ENCODE results near the gene THAP11.

The THAP11 gene

DNA sequence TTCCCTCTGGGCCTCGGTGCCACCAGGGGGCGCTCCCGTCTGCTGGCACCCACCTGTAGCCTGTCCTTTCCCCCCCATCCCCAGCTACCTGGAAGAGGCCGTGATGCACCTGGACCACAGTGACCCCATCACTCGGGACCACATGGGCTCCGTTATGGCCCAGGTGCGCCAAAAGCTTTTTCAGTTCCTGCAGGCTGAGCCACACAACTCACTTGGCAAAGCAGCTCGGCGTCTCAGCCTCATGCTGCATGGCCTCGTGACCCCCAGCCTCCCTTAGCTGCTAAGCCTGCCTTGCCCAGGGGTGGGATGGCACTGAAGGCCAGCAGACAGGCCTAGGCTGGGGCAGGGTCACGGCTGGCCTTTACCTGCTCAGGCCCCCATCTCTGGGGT is 41.7 kb downstream of the THAP11 start:
- peak; percentile 67 for DNase-seq (ENCODE audit: low spot score)

DNA sequence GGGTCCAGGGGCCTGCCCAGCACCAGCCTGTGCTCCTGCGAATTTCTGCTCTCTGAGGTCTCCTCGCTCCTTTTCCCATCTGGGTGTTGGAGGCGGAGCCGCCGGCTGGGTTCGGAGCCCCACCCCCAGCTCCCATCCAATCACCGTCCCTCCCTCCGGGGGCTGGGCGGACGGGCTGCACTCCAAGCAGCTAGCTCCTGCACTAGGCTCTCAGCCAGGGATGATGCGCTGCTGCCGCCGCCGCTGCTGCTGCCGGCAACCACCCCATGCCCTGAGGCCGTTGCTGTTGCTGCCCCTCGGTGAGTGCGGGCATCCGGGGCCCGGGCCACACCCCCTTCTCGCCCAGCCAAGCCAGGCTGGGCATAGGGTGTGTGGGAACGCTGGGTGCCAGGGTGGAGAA is 42.6 kb downstream of the THAP11 start, which contains the start of gene NRN1L:
Gene NRN1L, plus strand, starts transcription at position 202 of the 400 bp plus-strand sequence. Its CDS starts 19 bp downstream, at position 221.
- DNase-seq (ENCODE audit: low spot score): no peak

DNA sequence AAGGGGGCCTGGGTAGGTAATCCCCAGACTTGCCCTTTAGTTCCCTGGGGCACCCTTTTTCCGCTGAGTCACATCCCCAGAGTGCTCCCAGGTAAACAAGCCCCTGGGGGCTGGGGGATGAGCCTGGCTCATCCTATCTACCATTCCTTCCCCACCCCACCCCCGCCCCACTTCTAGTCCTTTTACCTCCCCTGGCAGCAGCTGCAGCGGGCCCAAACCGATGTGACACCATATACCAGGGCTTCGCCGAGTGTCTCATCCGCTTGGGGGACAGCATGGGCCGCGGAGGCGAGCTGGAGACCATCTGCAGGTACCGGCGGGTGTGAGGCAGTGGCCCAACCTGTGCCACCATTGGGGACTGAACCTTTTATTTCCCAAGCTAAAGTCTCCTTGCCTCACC is 43.4 kb downstream of the THAP11 start:
- DNase-seq (ENCODE audit: low spot score): no peak

DNA sequence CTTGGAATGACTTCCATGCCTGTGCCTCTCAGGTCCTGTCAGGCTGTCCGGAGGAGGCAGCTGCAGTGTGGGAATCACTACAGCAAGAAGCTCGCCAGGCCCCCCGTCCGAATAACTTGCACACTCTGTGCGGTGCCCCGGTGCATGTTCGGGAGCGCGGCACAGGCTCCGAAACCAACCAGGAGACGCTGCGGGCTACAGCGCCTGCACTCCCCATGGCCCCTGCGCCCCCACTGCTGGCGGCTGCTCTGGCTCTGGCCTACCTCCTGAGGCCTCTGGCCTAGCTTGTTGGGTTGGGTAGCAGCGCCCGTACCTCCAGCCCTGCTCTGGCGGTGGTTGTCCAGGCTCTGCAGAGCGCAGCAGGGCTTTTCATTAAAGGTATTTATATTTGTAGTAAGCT is 43.9 kb downstream of the THAP11 start:
- no peak for DNase-seq (ENCODE audit: low spot score)

DNA sequence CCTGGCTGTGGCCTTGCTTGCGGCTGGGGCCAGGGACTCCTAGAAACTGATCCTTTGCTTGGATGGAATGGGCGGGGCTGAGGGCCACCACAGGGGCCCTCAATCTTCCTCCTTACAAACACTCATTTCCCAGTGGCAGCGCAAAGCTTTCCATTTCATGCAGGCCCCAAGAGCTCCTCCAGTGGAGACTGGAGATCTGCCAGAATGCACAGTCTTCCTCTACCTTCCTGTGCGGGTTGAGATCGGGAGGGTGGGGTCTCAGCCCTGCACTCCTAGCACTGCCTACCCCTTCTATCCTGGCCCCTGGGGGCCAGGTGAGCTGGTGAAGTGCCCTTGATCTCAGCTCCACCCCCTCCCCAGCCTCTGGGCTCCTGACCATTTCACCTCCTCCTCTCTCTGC is 44.3 kb downstream of the THAP11 start:
- no peak for DNase-seq (ENCODE audit: low spot score)

DNA sequence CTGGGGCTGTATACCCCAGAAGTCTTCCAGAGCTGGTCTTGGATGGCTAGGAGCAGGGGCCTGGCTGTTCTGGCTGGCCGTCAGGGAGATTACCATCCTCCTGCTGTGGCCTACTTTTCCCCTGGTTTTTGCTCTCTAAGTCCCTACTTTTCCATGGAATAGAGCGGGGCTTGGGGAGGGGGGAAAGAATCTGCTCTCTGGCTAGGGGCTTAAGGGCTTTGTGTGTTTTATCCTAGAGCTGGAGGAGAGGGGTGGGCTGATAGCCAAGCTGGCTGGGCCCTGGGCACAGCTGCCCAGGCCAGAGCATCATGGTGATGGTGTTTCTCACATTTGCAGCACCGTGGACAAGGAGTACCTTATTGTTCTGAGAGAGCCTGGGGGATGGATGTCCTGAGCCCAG is 46.2 kb downstream of the THAP11 start:
- no peak for DNase-seq (ENCODE audit: low spot score)

DNA sequence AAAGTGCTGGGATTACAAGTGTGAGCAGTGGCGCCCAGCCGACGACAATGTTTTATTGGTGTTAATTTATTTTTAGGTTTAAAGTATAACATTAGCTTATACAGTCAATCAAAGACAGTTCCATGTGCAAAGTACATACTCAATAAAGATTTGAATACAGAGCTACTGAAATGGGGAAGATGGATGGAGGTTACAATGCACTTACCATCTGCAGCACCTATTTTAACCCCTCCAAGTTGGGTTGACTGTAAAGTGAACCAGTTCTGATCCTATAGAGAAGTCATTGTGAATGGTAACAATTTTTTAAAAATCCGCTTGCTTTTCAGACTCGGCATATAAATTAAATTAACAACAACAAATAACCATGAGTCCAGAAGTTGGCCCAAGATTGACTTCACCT is 50.3 kb downstream of the THAP11 start:
- DNase-seq (ENCODE audit: low spot score): peak; percentile 18

DNA sequence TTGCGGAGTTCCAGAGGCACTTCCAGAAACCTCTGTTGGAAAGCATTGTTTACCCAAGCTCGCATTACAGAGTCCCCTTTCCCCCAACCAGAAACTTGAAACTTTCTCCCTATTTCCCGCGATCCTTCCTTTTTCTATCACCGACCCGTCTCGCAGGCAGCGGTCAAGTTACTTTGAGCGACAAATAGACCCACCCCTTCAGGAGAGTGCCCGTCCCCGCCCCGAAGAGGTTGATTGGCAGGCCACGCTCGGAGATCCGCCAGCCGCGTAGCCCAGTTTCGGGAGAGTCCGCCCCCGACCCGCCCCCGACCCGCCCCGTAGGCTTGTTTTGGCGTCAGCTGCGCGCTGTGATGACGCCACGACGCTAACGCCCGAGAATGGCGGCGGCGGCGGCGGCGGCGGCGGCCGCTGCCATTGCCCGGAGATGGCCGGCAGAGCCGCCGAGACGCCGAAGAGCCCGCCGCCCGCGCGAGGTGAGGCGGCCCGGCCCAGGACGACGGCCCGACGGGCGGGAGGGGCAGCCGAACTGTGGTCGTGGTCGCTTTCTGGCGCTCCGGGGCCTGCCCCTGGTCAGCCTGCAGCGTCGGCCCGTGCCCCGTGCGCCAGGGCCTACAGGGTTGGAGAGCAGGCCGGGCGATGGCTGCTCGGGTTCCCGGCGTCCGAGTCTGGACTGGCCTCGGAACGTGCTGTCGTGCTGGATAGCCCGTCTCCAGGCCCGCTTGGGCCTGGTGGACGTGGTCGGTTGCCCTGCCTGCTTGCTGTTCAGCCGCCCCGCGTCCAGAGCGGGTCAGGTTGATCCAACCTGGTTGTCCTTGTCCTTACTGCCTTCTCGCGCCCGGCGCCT is 51.0 kb downstream of the THAP11 start, which contains the start of gene PSKH1:
Gene PSKH1, plus strand, starts transcription at position 356 of the 844 bp plus-strand sequence. CDS start 15,496 bp downstream, outside the sequence.
- DNase-seq (ENCODE audit: low spot score): peak; percentile 95

All from NAMALWA (cell line).